Amniotic epithelial cell (primary cell): ENCODE measurements around the gene CRYBG3.

Source experiments
- DNase-seq: peaks from one replicate; pipeline ENCODE4 v3.0.0-alpha.2; 2010; ENCODE audit warnings: low read depth

Gene CRYBG3

GRCh38 chr3:97838393-97838792 is 16.6 kb downstream of the CRYBG3 start:
- DNase-seq, result peak; percentile 63

- peak; percentile 38 for DNase-seq
These were observed 18.1 kb downstream of the CRYBG3 start for GRCh38 chr3:97839944-97840343.

GRCh38 chr3:97841304-97841703 is 19.5 kb downstream of the CRYBG3 start:
- DNase-seq, result no peak

GRCh38 chr3:97841956-97842355 is 20.1 kb downstream of the CRYBG3 start:
- DNase-seq, result no peak

GRCh38 chr3:97848779-97849178 is 27.0 kb downstream of the CRYBG3 start:
- no peak for DNase-seq

- no peak for DNase-seq
These were observed 35.6 kb downstream of the CRYBG3 start for GRCh38 chr3:97857401-97857800.

- DNase-seq, result no peak
These were observed 38.6 kb downstream of the CRYBG3 start for GRCh38 chr3:97860364-97860763.

GRCh38 chr3:97862582-97862981 is 40.8 kb downstream of the CRYBG3 start:
- DNase-seq, result no peak

GRCh38 chr3:97863031-97863430 is 41.2 kb downstream of the CRYBG3 start:
- DNase-seq, result no peak

GRCh38 chr3:97863775-97864174 is 42.0 kb downstream of the CRYBG3 start:
- no peak for DNase-seq

- no peak for DNase-seq
These were observed 49.4 kb downstream of the CRYBG3 start for GRCh38 chr3:97871186-97871585.

GRCh38 chr3:97871801-97872524 is 50.2 kb downstream of the CRYBG3 start:
- peak; percentile 86 for DNase-seq

GRCh38 chr3:97872525-97873042 is 50.8 kb downstream of the CRYBG3 start:
- peak; percentile 6 for DNase-seq

- peak; percentile 29 for DNase-seq
These were observed 58.5 kb downstream of the CRYBG3 start for GRCh38 chr3:97880267-97880666.

- DNase-seq, result peak; percentile 74
These were observed 61.3 kb downstream of the CRYBG3 start for GRCh38 chr3:97882975-97883598.

GRCh38 chr3:97883736-97884135 is 61.9 kb downstream of the CRYBG3 start:
- DNase-seq, result no peak

GRCh38 chr3:97884586-97885123 is 62.8 kb downstream of the CRYBG3 start:
- no peak for DNase-seq

GRCh38 chr3:97885931-97886824 is 64.4 kb downstream of the CRYBG3 start:
- no peak for DNase-seq

GRCh38 chr3:97889814-97890213 is 68.0 kb downstream of the CRYBG3 start:
- DNase-seq, result no peak

- no peak for DNase-seq
These were observed 71.0 kb downstream of the CRYBG3 start for GRCh38 chr3:97892852-97893251.

- no peak for DNase-seq
These were observed 73.4 kb downstream of the CRYBG3 start for GRCh38 chr3:97895216-97895615.

GRCh38 chr3:97896129-97896528 is 74.3 kb downstream of the CRYBG3 start:
- no peak for DNase-seq
